Esophagus muscularis mucosa (tissue), 4 donors: ENCODE results near the gene BAIAP2L1.

ENCODE experiments used
- EP300 ChIP-seq: sonication (generic); formaldehyde crosslinking; IDR thresholded peaks from one replicate; pipeline ENCODE4 v1.6.1; 2017; ENCODE audit warnings: antibody characterized with exemption
- POLR2A ChIP-seq: fragments of 450-650 bp; IDR thresholded peaks from one replicate; pipeline ENCODE4 v1.6.1; 2017; ENCODE audit warnings: antibody characterized with exemption, moderate library complexity, mild to moderate bottlenecking, low read depth
- POLR2AphosphoS5 ChIP-seq, 2 donors: sonication (generic); formaldehyde crosslinking; IDR thresholded peaks; one replicate each; pipeline ENCODE4 v1.6.1; 2017; ENCODE audit warnings: antibody characterized with exemption in 2 of 2
- TF ChIP-seq, protein P1 (sequence below), 3 experiments: fragments of 200-600 bp in 2 of 3; fragments of 450-650 bp in 1 of 3; sonication (generic) in 2 of 3; IDR thresholded peaks; one replicate each; pipeline ENCODE4 v1.5.1; 2017 to 2019; ENCODE audit warnings: antibody characterized with exemption in 3 of 3, mild to moderate bottlenecking in 2 of 3, moderate library complexity in 1 of 3

DNA sequence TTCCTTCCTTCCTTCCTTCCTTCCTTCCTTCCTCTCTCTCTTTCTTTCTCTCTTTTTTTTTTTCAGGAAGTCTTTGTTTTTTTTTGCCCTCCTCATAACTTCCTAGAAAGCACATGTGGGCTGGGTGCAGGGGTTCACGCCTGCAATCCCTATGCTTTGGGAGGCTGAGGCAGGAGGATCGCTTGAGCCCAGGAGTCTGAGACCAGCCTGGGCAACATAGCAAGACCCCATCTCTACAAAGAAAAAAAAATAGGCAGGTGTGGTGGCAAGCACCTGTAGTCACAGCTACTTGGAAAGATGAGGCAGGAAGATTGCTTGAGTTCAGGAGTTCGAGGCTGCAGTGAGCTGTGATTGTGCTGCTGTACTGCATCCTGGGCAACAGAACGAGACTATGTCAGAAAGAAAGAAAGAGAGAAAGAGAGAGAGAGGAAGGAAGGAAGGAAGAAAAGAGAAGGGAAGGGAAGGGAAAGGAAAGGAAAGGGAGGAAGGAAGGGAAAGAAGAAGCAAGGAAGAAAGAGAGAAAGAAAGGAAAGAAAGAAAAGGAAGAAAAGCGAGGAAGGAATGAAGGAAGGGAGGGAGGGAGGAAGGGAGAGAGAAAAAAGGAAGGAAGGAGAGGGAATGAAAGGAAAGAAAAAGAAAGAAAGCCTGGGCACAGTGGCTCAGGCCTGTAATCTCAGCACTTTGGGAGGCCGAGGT is 13.5 kb upstream of the BAIAP2L1 start:
- TF ChIP-seq, protein P1, sequence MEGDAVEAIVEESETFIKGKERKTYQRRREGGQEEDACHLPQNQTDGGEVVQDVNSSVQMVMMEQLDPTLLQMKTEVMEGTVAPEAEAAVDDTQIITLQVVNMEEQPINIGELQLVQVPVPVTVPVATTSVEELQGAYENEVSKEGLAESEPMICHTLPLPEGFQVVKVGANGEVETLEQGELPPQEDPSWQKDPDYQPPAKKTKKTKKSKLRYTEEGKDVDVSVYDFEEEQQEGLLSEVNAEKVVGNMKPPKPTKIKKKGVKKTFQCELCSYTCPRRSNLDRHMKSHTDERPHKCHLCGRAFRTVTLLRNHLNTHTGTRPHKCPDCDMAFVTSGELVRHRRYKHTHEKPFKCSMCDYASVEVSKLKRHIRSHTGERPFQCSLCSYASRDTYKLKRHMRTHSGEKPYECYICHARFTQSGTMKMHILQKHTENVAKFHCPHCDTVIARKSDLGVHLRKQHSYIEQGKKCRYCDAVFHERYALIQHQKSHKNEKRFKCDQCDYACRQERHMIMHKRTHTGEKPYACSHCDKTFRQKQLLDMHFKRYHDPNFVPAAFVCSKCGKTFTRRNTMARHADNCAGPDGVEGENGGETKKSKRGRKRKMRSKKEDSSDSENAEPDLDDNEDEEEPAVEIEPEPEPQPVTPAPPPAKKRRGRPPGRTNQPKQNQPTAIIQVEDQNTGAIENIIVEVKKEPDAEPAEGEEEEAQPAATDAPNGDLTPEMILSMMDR (IDR thresholded peaks at IDR 0.05), result no peak
- TF ChIP-seq POLR2A (no peak), POLR2AphosphoS5 (IDR thresholded peaks at IDR 0.05) (no peak), EP300 (no peak)
